GM12878 (cell line): ENCODE data around the gene TRAF3. TPM values are rescaled to one million over a fixed set of nuclear protein-coding genes. Genes with fewer than 3 reads are reported as not detected.

Experiments
- ATAC-seq: fragments of 200-7000 bp; cut with Tn5 transposase; 3 replicates; pipeline ENCODE4 v1.9.1; 2020; ENCODE audit warnings: mild to moderate bottlenecking, moderate library complexity
- BruUV-seq: library from RNA; stranded (reverse); fragments of 400-500 nt; replicated peaks from 2 replicates; lab custom pipeline; 2021; lab: Mats Ljungman, UMichigan
- CTCF ChIA-PET: fragments of 300-600 bp; sonication (Branson Sonifier 250); formaldehyde crosslinking; extraction: SDS; loops from one replicate; lab custom pipeline; 2021; ENCODE audit warnings: inconsistent platforms; lab: Yijun Ruan, JAX
- POLR2A ChIA-PET: fragments of 350-600 bp; formaldehyde crosslinking; extraction: SDS; loops from one replicate; lab custom pipeline; 2021; ENCODE audit warnings: inconsistent platforms; lab: Charles Lee
- RAD21 ChIA-PET: fragments of 300-600 bp; sonication (Branson Sonifier 250); formaldehyde crosslinking; loops from one replicate; lab custom pipeline; 2023; ENCODE audit warnings: antibody characterized with exemption; ENCODE audit not compliant: unreplicated experiment; lab: Charles Lee
- SMC1A ChIA-PET: fragments of 300-600 bp; sonication (Branson Sonifier 250); formaldehyde crosslinking; loops from one replicate; lab custom pipeline; 2023; ENCODE audit not compliant: unreplicated experiment, uncharacterized antibody; lab: Charles Lee
- DNase-seq: peaks from one replicate; pipeline ENCODE4 v3.0.0-alpha.2; 2011; ENCODE audit warnings: low read depth, low spot score
- FAIRE-seq: peaks from 3 replicates; lab custom pipeline; 2011; peaks lifted over from hg19 to GRCh38; lab: Jason Lieb, UNC
- H2AFZ ChIP-seq: 2 replicates; pipeline ENCODE4 v1.6.0; 2011; ENCODE audit warnings: low read depth, low read length, control low read depth; ENCODE audit not compliant: control insufficient read depth
- H3K27ac ChIP-seq: 2 replicates; pipeline ENCODE4 v1.5.1; 2011; ENCODE audit warnings: control low read depth; ENCODE audit not compliant: control insufficient read depth, insufficient read depth
- H3K27me3 ChIP-seq, 2 experiments: replicated peaks in 1 of 2; 2 replicates each; pipeline versions ENCODE4 v1.6.0 to v1.6.1; 2011; ENCODE audit warnings: low read length in 1 of 2; ENCODE audit not compliant: control insufficient read depth in 2 of 2, insufficient read depth in 2 of 2
- H3K36me3 ChIP-seq, 2 experiments: 2 replicates each; pipeline ENCODE4 v1.5.1; 2011; ENCODE audit warnings: low read length in 1 of 2; ENCODE audit not compliant: control insufficient read depth in 2 of 2, insufficient read depth in 2 of 2
- H3K4me1 ChIP-seq: 2 replicates; pipeline ENCODE4 v1.6.1; 2011; ENCODE audit warnings: mild to moderate bottlenecking, low read length, moderate library complexity, mixed read lengths; ENCODE audit not compliant: control insufficient read depth, insufficient read depth
- H3K4me2 ChIP-seq: 2 replicates; pipeline ENCODE4 v1.6.0; 2011; ENCODE audit warnings: control low read depth; ENCODE audit not compliant: control insufficient read depth, insufficient read depth
- H3K4me3 ChIP-seq: fragments of 200-600 bp; sonication (generic); 2 replicates; pipeline ENCODE4 v1.5.1; 2016
- H3K79me2 ChIP-seq: 2 replicates; pipeline ENCODE4 v1.6.0; 2011; ENCODE audit warnings: low read length; ENCODE audit not compliant: control insufficient read depth, insufficient read depth
- H3K9ac ChIP-seq: 2 replicates; pipeline ENCODE4 v1.8.0; 2011; ENCODE audit warnings: low read length, control low read depth, mixed read lengths; ENCODE audit not compliant: control insufficient read depth, insufficient read depth
- H3K9me3 ChIP-seq: replicated peaks from 3 replicates; pipeline ENCODE4 v1.5.1; 2011; ENCODE audit warnings: mild to moderate bottlenecking, low read length; ENCODE audit not compliant: control insufficient read depth, insufficient read depth
- H4K20me1 ChIP-seq: 2 replicates; pipeline ENCODE4 v1.6.0; 2011; ENCODE audit not compliant: control insufficient read depth, insufficient read depth
- DPF2 ChIP-seq: fragments of 450-650 bp; IDR thresholded peaks from 2 replicates; pipeline ENCODE4 v1.6.1; 2017; ENCODE audit warnings: mild to moderate bottlenecking
- EED ChIP-seq: sonication (generic); IDR thresholded peaks from 2 replicates; pipeline ENCODE4 v1.6.1; 2016; ENCODE audit warnings: antibody characterized with exemption, low read depth
- JUND ChIP-seq: IDR thresholded peaks from 2 replicates; pipeline ENCODE4 v1.6.1; 2012; ENCODE audit warnings: low read depth, mild to moderate bottlenecking, low read length, improper control_type of control experiment, moderate library complexity
- KAT2A ChIP-seq: conservative IDR thresholded peaks from 2 replicates; pipeline ENCODE4 v1.6.1; 2011; ENCODE audit warnings: low read depth, low read length; ENCODE audit not compliant: control insufficient read depth
- MYB ChIP-seq: fragments of 150-350 bp; IDR thresholded peaks from 2 replicates; pipeline ENCODE4 v1.6.1; 2014; ENCODE audit warnings: mild to moderate bottlenecking, low read depth, low read length, borderline replicate concordance
- MYC ChIP-seq: IDR thresholded peaks from 2 replicates; pipeline ENCODE4 v1.6.1; 2011; ENCODE audit warnings: mild to moderate bottlenecking, low read length, moderate library complexity, inconsistent platforms; ENCODE audit not compliant: insufficient read depth, insufficient replicate concordance, insufficient read length, severe bottlenecking
- NFIC ChIP-seq: IDR thresholded peaks from 2 replicates; pipeline ENCODE4 v1.6.1; 2012; ENCODE audit warnings: low read depth, mild to moderate bottlenecking, inconsistent platforms, low read length, moderate library complexity
- NR2C2 ChIP-seq: IDR thresholded peaks from 2 replicates; pipeline ENCODE4 v1.6.1; 2011; ENCODE audit warnings: borderline replicate concordance, low read depth; ENCODE audit not compliant: control insufficient read depth, insufficient read length
- PML ChIP-seq: IDR thresholded peaks from 2 replicates; pipeline ENCODE4 v1.6.1; 2012; ENCODE audit warnings: low read length, inconsistent platforms
- POLR2A ChIP-seq: IDR thresholded peaks from 2 replicates; pipeline ENCODE4 v1.6.1; 2011; ENCODE audit warnings: low read depth, mild to moderate bottlenecking, low read length
- SIN3A ChIP-seq: IDR thresholded peaks from 2 replicates; pipeline ENCODE4 v1.6.1; 2012; ENCODE audit warnings: low read depth, low read length, improper control_type of control experiment
- SMC3 ChIP-seq: IDR thresholded peaks from 2 replicates; pipeline ENCODE4 v1.6.1; 2011; ENCODE audit warnings: low read length, improper control_type of control experiment, borderline replicate concordance
- ZBED1 ChIP-seq: IDR thresholded peaks from 2 replicates; pipeline ENCODE4 v1.6.1; 2016; ENCODE audit warnings: borderline replicate concordance
- ZNF207 ChIP-seq: fragments of 450-650 bp; IDR thresholded peaks from 2 replicates; pipeline ENCODE4 v1.6.1; 2014; ENCODE audit warnings: antibody characterized with exemption, mild to moderate bottlenecking, borderline replicate concordance
- WGBS: methylation state at CpG from one replicate; pipeline ENCODE4 v1.1.6; 2016; ENCODE audit warnings: low lambda C conversion rate; ENCODE audit not compliant: insufficient replicate concordance, insufficient coverage; ENCODE audit errors: missing lambda C conversion rate; 5-methylcytosine and 5-hydroxymethylcytosine counted together
- in situ Hi-C: fragments of 300-500 bp; cut with MboI; formaldehyde crosslinking; loops from 9 replicates; pipeline ENCODE4 v1.14.3; 2018; ENCODE audit warnings: mixed read lengths
- intact Hi-C: fragments of 100-400 bp; cut with micrococcal nuclease; formaldehyde crosslinking; loops from one replicate; pipeline ENCODE4 v1.14.2; 2022; ENCODE audit not compliant: unreplicated experiment
- polyA plus RNA-seq, 11 experiments: library from polyadenylated mRNA; depleted of rRNA in 4 of 11; unstranded in 6 of 11; stranded (reverse) in 5 of 11; fragments of >200 nt; fragmentation: Nextera tagmentation in 4 of 11; fragmentation: Illumina TruSeq in 1 of 11; extraction: Ambion mirVana in 4 of 11; extraction: Trizol in 1 of 11; gene quantifications; 1 replicate in 1 of 11; 2 replicates in 10 of 11; pipeline versions ENCODE4 v1.2.1 to v1.2.3, GENCODE V29; 2011 to 2016; ENCODE audit warnings: inconsistent platforms in 2 of 11, missing spikeins in 2 of 11, low read depth in 1 of 11
- total RNA-seq, 4 experiments: library from RNA; depleted of rRNA in 3 of 4; stranded (reverse); fragments of >200 nt in 3 of 4; fragmentation: Illumina TruSeq in 1 of 4; extraction: Trizol in 1 of 4; gene quantifications; 2 replicates each; pipeline versions ENCODE4 v1.2.1 to v1.2.3, GENCODE V29; 2013 to 2021
- TF ChIP-seq, protein P1 (sequence below): IDR thresholded peaks from 2 replicates; pipeline ENCODE4 v1.6.1; 2011; ENCODE audit warnings: mild to moderate bottlenecking, low read depth, low read length, moderate library complexity; ENCODE audit not compliant: insufficient replicate concordance
- TF ChIP-seq, protein P2 (sequence below): fragments of 450-650 bp; IDR thresholded peaks from 2 replicates; pipeline ENCODE4 v1.6.1; 2017; ENCODE audit warnings: mild to moderate bottlenecking
- TF ChIP-seq, protein P3 (sequence below): IDR thresholded peaks from 2 replicates; pipeline ENCODE4 v1.6.1; 2012; ENCODE audit warnings: low read length, inconsistent platforms
- TF ChIP-seq, protein P4 (sequence below): fragments of 450-650 bp; IDR thresholded peaks from 2 replicates; pipeline ENCODE4 v1.6.1; 2018; ENCODE audit warnings: mild to moderate bottlenecking, low read depth, moderate library complexity; ENCODE audit not compliant: partially characterized antibody

The TRAF3 gene
- total and polyA plus RNA-seq, 10 of the 15 experiments (the other 5 are each of a cell fraction or from before 2014, with no cell fraction given), result 3.0 to 70.1 (median 36.5) TPM

DNA sequence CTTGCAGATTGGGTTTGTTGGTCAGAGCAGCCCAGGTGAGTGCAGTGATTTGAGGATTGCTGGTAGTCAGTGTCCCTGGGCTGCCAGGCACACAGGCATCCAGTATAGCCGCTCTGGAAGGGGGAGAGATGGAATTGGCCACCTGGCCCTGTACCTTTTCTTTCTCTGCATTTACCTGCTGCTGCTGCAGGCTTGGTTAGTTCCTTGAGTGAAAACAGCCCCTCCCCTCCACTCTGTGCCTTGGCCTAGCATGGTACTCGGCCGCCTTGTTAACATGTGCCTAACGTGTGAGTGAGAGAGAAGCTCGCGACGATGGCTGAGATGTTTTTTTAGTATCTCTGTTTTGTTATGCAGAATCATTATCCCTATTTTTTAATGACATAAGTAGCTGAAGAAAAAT, 95.9 kb downstream of the TRAF3 start:
- no peak overlapping the region for H3K27ac ChIP-seq
- H3K36me3 ChIP-seq, result peaks cover 42 to 44% of the 10 kb centered on the region in 2 experiments
- peaks cover 17% of the 10 kb centered on the region for H3K79me2 ChIP-seq
- DNase-seq, result no peak
- no peak for FAIRE-seq
- H3K4me1 ChIP-seq, result peaks cover 23% of the 10 kb centered on the region
- SMC1A ChIA-PET, result interaction anchor here (0.9 to 2.5 kb wide), 5 partner anchors 8 to 179 kb away, joined by 3 to 14 read pairs (median 3); no protein-coding TSS in a partner anchor
- H4K20me1 ChIP-seq, result no peaks in the 10 kb centered on the region
- no peak overlapping the region for H3K4me3 ChIP-seq
- H2AFZ ChIP-seq, result no peak overlapping the region
- POLR2A ChIA-PET, result no interaction called here
- no peak overlapping the region for H3K9ac ChIP-seq
- no peaks in the 10 kb centered on the region for H3K27me3 ChIP-seq
- in situ Hi-C loops, result no loop called here
- CTCF ChIA-PET, result interaction anchor here (0.6 to 1.2 kb wide), 3 partner anchors 23 to 179 kb away, joined by 3 to 6 read pairs (median 3); no protein-coding TSS in a partner anchor
- no peak for ATAC-seq
- no peak for TF ChIP-seq PML
- no peak for TF ChIP-seq ZNF207
- TF ChIP-seq ZBED1, result no peak
- TF ChIP-seq, protein P1, sequence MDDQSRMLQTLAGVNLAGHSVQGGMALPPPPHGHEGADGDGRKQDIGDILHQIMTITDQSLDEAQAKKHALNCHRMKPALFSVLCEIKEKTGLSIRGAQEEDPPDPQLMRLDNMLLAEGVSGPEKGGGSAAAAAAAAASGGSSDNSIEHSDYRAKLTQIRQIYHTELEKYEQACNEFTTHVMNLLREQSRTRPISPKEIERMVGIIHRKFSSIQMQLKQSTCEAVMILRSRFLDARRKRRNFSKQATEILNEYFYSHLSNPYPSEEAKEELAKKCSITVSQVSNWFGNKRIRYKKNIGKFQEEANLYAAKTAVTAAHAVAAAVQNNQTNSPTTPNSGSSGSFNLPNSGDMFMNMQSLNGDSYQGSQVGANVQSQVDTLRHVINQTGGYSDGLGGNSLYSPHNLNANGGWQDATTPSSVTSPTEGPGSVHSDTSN, result no peak
- TF ChIP-seq SIN3A, result no peak
- no peak for TF ChIP-seq DPF2
- TF ChIP-seq, protein P2, sequence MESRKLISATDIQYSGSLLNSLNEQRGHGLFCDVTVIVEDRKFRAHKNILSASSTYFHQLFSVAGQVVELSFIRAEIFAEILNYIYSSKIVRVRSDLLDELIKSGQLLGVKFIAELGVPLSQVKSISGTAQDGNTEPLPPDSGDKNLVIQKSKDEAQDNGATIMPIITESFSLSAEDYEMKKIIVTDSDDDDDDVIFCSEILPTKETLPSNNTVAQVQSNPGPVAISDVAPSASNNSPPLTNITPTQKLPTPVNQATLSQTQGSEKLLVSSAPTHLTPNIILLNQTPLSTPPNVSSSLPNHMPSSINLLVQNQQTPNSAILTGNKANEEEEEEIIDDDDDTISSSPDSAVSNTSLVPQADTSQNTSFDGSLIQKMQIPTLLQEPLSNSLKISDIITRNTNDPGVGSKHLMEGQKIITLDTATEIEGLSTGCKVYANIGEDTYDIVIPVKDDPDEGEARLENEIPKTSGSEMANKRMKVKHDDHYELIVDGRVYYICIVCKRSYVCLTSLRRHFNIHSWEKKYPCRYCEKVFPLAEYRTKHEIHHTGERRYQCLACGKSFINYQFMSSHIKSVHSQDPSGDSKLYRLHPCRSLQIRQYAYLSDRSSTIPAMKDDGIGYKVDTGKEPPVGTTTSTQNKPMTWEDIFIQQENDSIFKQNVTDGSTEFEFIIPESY, result no peak
- TF ChIP-seq, protein P3, sequence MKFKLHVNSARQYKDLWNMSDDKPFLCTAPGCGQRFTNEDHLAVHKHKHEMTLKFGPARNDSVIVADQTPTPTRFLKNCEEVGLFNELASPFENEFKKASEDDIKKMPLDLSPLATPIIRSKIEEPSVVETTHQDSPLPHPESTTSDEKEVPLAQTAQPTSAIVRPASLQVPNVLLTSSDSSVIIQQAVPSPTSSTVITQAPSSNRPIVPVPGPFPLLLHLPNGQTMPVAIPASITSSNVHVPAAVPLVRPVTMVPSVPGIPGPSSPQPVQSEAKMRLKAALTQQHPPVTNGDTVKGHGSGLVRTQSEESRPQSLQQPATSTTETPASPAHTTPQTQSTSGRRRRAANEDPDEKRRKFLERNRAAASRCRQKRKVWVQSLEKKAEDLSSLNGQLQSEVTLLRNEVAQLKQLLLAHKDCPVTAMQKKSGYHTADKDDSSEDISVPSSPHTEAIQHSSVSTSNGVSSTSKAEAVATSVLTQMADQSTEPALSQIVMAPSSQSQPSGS, result no peak
- TF ChIP-seq, protein P4, sequence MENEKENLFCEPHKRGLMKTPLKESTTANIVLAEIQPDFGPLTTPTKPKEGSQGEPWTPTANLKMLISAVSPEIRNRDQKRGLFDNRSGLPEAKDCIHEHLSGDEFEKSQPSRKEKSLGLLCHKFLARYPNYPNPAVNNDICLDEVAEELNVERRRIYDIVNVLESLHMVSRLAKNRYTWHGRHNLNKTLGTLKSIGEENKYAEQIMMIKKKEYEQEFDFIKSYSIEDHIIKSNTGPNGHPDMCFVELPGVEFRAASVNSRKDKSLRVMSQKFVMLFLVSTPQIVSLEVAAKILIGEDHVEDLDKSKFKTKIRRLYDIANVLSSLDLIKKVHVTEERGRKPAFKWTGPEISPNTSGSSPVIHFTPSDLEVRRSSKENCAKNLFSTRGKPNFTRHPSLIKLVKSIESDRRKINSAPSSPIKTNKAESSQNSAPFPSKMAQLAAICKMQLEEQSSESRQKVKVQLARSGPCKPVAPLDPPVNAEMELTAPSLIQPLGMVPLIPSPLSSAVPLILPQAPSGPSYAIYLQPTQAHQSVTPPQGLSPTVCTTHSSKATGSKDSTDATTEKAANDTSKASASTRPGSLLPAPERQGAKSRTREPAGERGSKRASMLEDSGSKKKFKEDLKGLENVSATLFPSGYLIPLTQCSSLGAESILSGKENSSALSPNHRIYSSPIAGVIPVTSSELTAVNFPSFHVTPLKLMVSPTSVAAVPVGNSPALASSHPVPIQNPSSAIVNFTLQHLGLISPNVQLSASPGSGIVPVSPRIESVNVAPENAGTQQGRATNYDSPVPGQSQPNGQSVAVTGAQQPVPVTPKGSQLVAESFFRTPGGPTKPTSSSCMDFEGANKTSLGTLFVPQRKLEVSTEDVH, result no peak
- TF ChIP-seq KAT2A, result no peak
- no peak for TF ChIP-seq EED
- TF ChIP-seq MYB, result no peak
- TF ChIP-seq SMC3, result no peak
- TF ChIP-seq MYC, result no peak
- TF ChIP-seq JUND, result no peak
- TF ChIP-seq NFIC, result no peak
- no peak for TF ChIP-seq NR2C2
- TF ChIP-seq POLR2A, result no peak
- RAD21 ChIA-PET, result no interaction called here
- H3K4me2 ChIP-seq, result no peak overlapping the region
- no TSS peak for BruUV-seq
- 99% methylated on average over 7 of the region's 7 CpGs for WGBS
- H3K9me3 ChIP-seq, result no peaks in the 10 kb centered on the region; the same call in 2 of the 3 replicates
- intact Hi-C loops, result no loop called here
